Keratinocyte (primary cell): ENCODE measurements around the gene OVAAL.

Experiments used
- CTCF ChIP-seq, 3 experiments: IDR thresholded peaks in 1 of 3; conservative IDR thresholded peaks in 1 of 3; optimal IDR thresholded peaks in 1 of 3; 2 replicates in 2 of 3; 3 replicates in 1 of 3; pipeline versions ENCODE3 to v1.5.1; 2011; ENCODE audit warnings: low read length in 3 of 3, mild to moderate bottlenecking in 3 of 3, moderate library complexity in 2 of 3, control low read depth in 1 of 3, inconsistent platforms in 1 of 3; ENCODE audit not compliant: insufficient read depth in 2 of 3; ENCODE audit errors: extremely low read depth in 1 of 3
- EZH2 ChIP-seq: IDR thresholded peaks from one replicate; pipeline ENCODE4 v1.6.1; 2012; ENCODE audit warnings: inconsistent platforms, mild to moderate bottlenecking, low read length, moderate library complexity

GRCh38 chr1:180610556-180611015 is 51.8 kb downstream of the OVAAL start:
- TF ChIP-seq CTCF (optimal IDR thresholded peaks at IDR 0.05 in 1 of 3, IDR thresholded peaks at IDR 0.05 in 1 of 3, conservative IDR thresholded peaks at IDR 0.05 in 1 of 3; ENCODE audit: extremely low read depth in 1 of 3, insufficient read depth in 2 of 3, low read length in 3 of 3), result no peak
- no peak for TF ChIP-seq EZH2
